Smooth muscle cell (in vitro differentiated cells): Measurements from ENCODE around the gene GTSE1. TPM values are rescaled to one million over a fixed set of nuclear protein-coding genes. Genes with fewer than 3 reads are reported as not detected.

Experiments
- DNase-seq: peaks from one replicate; lab custom pipeline; 2025; ENCODE audit not compliant: unreplicated experiment; lab: John Stamatoyannopoulos, UW
- H2AFZ ChIP-seq: fragments of 200-600 bp; sonication (generic); 2 replicates; pipeline ENCODE4 v1.6.0; 2016; ENCODE audit warnings: antibody characterized with exemption, low read depth, mild to moderate bottlenecking
- H3F3A ChIP-seq: fragments of 200-600 bp; sonication (generic); 2 replicates; pipeline ENCODE4 v1.6.0; 2017; ENCODE audit warnings: antibody characterized with exemption, low read depth
- H3K27ac ChIP-seq: fragments of 200-600 bp; sonication (generic); 2 replicates; pipeline ENCODE4 v1.5.1; 2016; ENCODE audit warnings: low read depth, mild to moderate bottlenecking
- H3K27me3 ChIP-seq: fragments of 200-600 bp; sonication (generic); 2 replicates; pipeline ENCODE4 v1.6.1; 2016; ENCODE audit warnings: low read depth, mild to moderate bottlenecking
- H3K36me3 ChIP-seq: fragments of 200-600 bp; sonication (generic); 2 replicates; pipeline ENCODE4 v1.5.1; 2016; ENCODE audit warnings: low read depth
- H3K4me1 ChIP-seq: fragments of 200-600 bp; sonication (generic); 2 replicates; pipeline ENCODE4 v1.5.1; 2016; ENCODE audit warnings: low read depth
- H3K4me2 ChIP-seq: fragments of 200-600 bp; sonication (generic); 2 replicates; pipeline ENCODE4 v1.6.0; 2016; ENCODE audit warnings: mild to moderate bottlenecking
- H3K4me3 ChIP-seq: fragments of 200-600 bp; sonication (generic); 2 replicates; pipeline ENCODE4 v1.5.1; 2016; ENCODE audit warnings: mild to moderate bottlenecking
- H3K79me2 ChIP-seq: fragments of 200-600 bp; sonication (generic); 2 replicates; pipeline ENCODE4 v1.6.0; 2016; ENCODE audit warnings: low read depth, mild to moderate bottlenecking
- H3K9ac ChIP-seq: fragments of 200-600 bp; sonication (generic); 2 replicates; pipeline ENCODE4 v1.6.0; 2016; ENCODE audit warnings: low read depth
- H3K9me3 ChIP-seq: fragments of 200-600 bp; sonication (generic); replicated peaks from 2 replicates; pipeline ENCODE4 v1.5.1; 2016; ENCODE audit warnings: low read depth
- H4K20me1 ChIP-seq: fragments of 200-600 bp; sonication (generic); 2 replicates; pipeline ENCODE4 v1.6.0; 2016; ENCODE audit warnings: low read depth
- CTCF ChIP-seq: fragments of 200-600 bp; sonication (generic); IDR thresholded peaks from 2 replicates; pipeline ENCODE4 v1.5.1; 2017; ENCODE audit warnings: borderline replicate concordance, mild to moderate bottlenecking, antibody characterized with exemption; ENCODE audit not compliant: insufficient read depth, poor library complexity, severe bottlenecking
- WGBS: methylation state at CpG from one replicate; pipeline ENCODE4 v1.1.7; 2016; ENCODE audit warnings: low lambda C conversion rate; 5-methylcytosine and 5-hydroxymethylcytosine counted together
- polyA plus RNA-seq: library from polyadenylated mRNA; unstranded; fragments of >200 nt; fragmentation: Nextera tagmentation; extraction: Ambion mirVana; gene quantifications from 2 replicates; pipeline ENCODE4 v1.2.1, GENCODE V29; 2016
- total RNA-seq: library from RNA; depleted of rRNA; stranded (reverse); fragments of >200 nt; gene quantifications from 2 replicates; pipeline ENCODE4 v1.2.3, GENCODE V29; 2014

The GTSE1 gene
- total and polyA plus RNA-seq, 2 experiments from 2014 or later: 3.6 to 6.8 TPM

GRCh38 chr22:46318576-46318975 is 21.9 kb downstream of the GTSE1 start:
- no peaks in the 10 kb centered on the region for H3F3A ChIP-seq
- WGBS: 96% methylated on average over 14 of the region's 15 CpGs
- H2AFZ ChIP-seq: no peak overlapping the region
- no peaks in the 10 kb centered on the region for H3K79me2 ChIP-seq
- no peaks in the 10 kb centered on the region for H3K4me1 ChIP-seq
- DNase-seq: no peak
- no peaks in the 10 kb centered on the region for H3K27me3 ChIP-seq
- H3K4me2 ChIP-seq: no peak overlapping the region
- no peaks in the 10 kb centered on the region for H4K20me1 ChIP-seq
- no peaks in the 10 kb centered on the region for H3K9me3 ChIP-seq
- no peaks in the 10 kb centered on the region for H3K36me3 ChIP-seq
- H3K4me3 ChIP-seq: no peak overlapping the region
- H3K27ac ChIP-seq: no peak overlapping the region
- TF ChIP-seq CTCF: no peak
- no peak overlapping the region for H3K9ac ChIP-seq

- 97% methylated on average over 9 of the region's 10 CpGs for WGBS
- Histone ChIP-seq H3F3A (no peaks in the 10 kb centered on the region), H3K4me2 (no peak overlapping the region), H2AFZ (no peak overlapping the region), H4K20me1 (no peaks in the 10 kb centered on the region), H3K27me3 (no peaks in the 10 kb centered on the region), H3K9me3 (no peaks in the 10 kb centered on the region), H3K9ac (no peak overlapping the region), H3K79me2 (no peaks in the 10 kb centered on the region), H3K4me1 (no peaks in the 10 kb centered on the region), H3K27ac (no peak overlapping the region), H3K4me3 (no peak overlapping the region), H3K36me3 (no peaks in the 10 kb centered on the region)
- no peak for TF ChIP-seq CTCF
- DNase-seq: no peak
These were observed 22.6 kb downstream of the GTSE1 start for GRCh38 chr22:46319319-46319718.

GRCh38 chr22:46320166-46320710 is 23.6 kb downstream of the GTSE1 start:
- Histone ChIP-seq H3K9me3 (no peaks in the 10 kb centered on the region), H2AFZ (no peak overlapping the region), H3K4me1 (no peaks in the 10 kb centered on the region), H3K36me3 (no peaks in the 10 kb centered on the region), H3F3A (no peaks in the 10 kb centered on the region), H3K79me2 (no peaks in the 10 kb centered on the region), H3K27ac (no peak overlapping the region), H3K9ac (no peak overlapping the region), H3K27me3 (no peaks in the 10 kb centered on the region), H3K4me2 (no peak overlapping the region), H3K4me3 (no peak overlapping the region), H4K20me1 (no peaks in the 10 kb centered on the region)
- no peak for TF ChIP-seq CTCF
- no peak for DNase-seq
- WGBS: 98% methylated on average over 14 of the region's 14 CpGs

- H3K4me1 ChIP-seq: no peaks in the 10 kb centered on the region
- no peak overlapping the region for H2AFZ ChIP-seq
- TF ChIP-seq CTCF: no peak
- no peak overlapping the region for H3K4me3 ChIP-seq
- H3K27me3 ChIP-seq: no peaks in the 10 kb centered on the region
- WGBS: 96% methylated on average over 20 of the region's 20 CpGs
- no peaks in the 10 kb centered on the region for H3K36me3 ChIP-seq
- H3K27ac ChIP-seq: no peak overlapping the region
- no peak for DNase-seq
- H3K9me3 ChIP-seq: no peaks in the 10 kb centered on the region
- no peak overlapping the region for H3K4me2 ChIP-seq
- no peak overlapping the region for H3K9ac ChIP-seq
- no peaks in the 10 kb centered on the region for H3K79me2 ChIP-seq
- H4K20me1 ChIP-seq: no peaks in the 10 kb centered on the region
- no peaks in the 10 kb centered on the region for H3F3A ChIP-seq
These were observed 24.2 kb downstream of the GTSE1 start for GRCh38 chr22:46320716-46321386.
